Activated effector memory CD4-positive, alpha-beta T cell treated with Interleukin-2 at 50 U/mL for 16 hours (primary cell): ENCODE measurements around the gene TMEM130.
"Not testable (repeated sequence)": the region's sequence is repeated elsewhere in the genome, so short reads cannot be mapped to it uniquely, and the experiment has no call there.

Source experiments
- DNase-seq: peaks from one replicate; pipeline ENCODE4 v3.0.0-alpha.2; 2020

Gene TMEM130

DNA sequence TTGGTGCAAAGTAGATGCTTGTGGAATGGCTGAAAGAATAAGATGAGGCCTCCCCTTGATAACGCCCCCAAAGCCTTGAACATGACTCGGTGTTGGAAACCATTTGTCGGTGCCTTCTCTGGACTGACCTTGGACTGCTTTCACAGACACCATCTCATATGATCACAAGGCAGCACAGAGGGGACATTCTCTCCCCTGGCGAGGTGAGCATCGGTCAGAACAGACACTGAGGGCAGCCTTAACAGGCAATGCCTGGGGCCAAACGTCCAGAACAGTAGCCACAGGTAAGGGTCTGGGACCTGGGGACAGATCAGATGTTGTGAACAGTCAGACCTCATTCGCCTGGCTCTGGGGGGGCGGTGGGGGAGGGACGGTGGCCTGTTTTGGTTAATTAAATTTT, 5.7 kb upstream of the TMEM130 start:
- DNase-seq, result no peak

DNA sequence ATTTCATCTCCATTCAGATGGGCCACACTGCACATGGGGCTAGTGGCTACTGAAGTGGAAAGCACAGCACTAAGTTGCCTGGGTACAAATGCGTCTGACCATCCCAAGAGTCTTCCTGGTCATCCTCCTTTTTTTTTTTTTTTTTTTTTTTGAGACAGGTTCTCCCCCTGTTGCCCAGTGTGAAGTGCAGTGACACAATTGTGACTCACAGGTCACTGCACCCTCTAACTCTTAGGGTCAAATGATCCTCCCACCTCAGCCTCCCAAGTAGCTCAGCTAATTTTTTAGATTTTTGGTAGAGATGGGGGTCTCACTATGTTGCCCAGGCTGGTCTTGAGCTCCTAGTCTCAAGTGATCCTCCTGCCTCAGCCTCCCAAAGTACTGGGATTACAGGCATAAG, 5.1 kb upstream of the TMEM130 start:
- DNase-seq, result no peak

- not testable (repeated sequence) for DNase-seq
Observed at GRCh38 chr7:98873610-98874009, 3.8 kb upstream of the TMEM130 start.

GRCh38 chr7:98872328-98872924, 2.6 kb upstream of the TMEM130 start:
- DNase-seq, result no peak

DNA sequence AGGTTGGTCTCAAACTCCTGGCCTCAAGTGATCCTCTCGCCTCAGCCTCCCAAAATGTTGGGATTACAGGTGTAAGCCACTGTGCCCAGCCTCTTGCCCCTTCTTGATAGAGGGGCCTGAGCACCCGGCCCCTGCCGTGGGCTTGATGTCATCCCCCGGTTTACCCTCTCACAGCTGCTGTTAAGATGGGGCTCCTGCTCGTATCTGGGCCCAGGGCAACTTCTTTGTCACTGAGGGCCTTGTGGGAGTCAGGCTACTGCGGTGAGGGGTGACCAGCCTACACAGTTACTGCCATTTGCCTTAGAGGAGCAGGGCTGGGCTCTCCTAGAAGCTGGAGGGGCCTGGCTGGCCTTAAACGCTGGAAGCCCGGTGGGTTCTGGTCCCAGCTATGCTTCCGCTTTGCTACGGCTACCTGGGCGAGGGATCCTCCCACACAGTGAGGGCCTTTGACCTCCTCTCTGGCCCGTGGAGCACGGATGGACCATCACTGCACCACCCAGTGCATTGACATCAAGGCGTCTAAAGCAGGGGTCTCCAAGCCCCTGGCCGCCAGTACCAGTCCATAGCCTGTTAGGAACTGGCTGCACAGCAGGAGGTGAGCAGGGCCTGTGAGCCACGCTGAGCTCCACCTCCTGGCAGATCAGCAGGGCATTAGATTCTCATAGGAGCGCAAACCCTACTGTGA, 1.1 kb upstream of the TMEM130 start:
- DNase-seq, result no peak

- DNase-seq, result peak; percentile 53
Observed at GRCh38 chr7:98870121-98870651, 372 bp upstream of the TMEM130 start.

DNA sequence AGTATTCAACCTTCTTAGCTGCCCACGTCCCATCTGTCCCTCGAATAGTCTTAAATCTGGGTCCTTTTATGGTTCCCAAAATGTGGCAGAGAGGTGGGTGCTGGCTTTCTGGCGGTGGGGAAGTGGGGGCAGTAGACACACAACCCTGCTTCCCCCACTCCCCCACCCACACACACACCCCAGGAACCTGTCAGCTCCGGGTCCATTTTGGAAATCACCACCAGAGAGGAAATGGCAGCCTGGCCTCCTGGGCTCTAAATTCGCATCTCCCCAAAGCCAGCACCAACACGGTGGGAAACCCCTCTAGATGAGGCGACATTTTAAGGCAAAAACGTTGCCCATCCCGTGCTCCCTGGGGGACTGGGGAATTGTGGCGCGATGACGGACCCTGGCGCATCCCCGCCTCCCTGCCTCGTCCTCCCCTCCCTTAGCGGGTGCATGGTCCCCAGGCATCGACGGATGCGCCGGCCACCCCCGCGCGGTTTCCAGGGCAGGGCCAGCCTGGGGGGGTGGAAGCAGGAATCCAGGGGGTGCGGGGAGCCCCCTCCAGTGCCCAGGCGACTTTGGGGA, 702 bp downstream of the TMEM130 start:
- no peak for DNase-seq

DNA sequence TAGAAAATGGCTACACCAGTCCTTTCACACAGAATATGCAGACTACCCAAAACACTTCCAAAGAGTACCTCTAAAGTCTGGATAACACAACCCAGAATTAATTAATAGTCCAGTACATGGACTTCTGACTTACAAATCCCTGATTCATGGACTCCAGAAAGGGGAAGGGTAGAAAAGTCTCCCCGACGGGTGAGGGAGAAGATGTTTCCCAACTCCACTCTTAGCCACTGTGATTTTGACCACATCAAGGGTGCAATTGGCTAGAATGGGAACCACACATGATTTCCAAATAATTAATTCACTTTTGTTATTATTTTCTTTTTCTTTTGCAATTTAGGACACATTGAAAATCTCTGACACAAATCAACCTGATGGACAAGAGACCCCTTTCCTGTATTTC, 1.4 kb downstream of the TMEM130 start:
- DNase-seq, result no peak

- no peak for DNase-seq
Observed at GRCh38 chr7:98866765-98867164, 3.0 kb downstream of the TMEM130 start.

DNA sequence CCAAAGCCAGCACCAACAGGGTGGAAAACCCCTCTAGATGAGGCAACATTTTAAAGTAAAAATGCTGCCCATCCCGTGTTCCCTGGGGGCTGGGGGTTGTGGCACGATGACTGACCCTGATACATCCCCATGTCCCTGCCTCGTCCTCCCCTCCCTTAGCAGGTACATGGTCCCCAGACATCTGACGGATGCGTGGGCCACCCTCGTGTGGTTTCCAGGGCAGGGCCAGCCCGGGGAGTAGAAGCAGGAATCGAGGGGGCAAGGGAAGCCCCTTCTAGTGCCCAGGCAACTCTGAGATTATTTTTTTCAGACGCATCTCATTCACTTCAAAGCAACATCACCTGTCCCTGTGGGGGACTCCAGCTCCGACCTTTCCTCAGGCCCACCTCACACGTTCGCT, 3.5 kb downstream of the TMEM130 start:
- DNase-seq, result no peak

DNA sequence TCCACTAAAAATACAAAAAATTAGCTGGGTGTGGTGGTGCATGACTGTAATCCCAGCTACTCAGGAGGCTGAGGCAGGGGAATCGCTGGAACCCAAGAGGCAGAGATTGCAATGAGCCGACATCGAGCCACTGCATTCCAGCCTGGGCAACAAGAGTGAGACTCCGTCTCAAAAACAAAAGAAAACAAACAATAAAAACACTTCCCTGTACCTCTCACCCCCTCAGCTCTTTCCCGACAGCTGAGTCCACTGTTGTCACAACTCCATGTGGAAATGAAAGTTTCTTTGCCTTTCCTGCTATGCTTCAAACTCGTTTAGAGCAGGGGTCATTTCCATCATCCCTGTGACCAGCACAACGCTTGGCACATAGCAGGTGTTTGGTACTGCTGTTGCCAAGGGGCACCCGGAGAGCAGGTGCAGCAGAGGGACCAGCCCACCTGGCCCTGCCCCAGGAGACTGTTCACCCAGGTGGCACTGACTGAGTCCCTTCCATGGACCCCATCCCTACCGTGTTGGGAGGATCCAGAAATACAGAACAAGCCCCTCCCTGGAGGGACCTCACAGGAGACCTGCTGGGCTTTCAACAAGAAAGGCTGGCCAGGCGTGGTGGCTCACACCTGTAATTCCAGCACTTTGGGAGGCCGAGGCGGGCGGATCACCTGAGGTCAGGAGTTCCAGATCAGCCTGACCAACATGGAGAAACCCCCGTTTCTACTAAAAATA, 4.9 kb downstream of the TMEM130 start:
- no peak for DNase-seq

GRCh38 chr7:98863601-98864000, 6.2 kb downstream of the TMEM130 start:
- DNase-seq, result no peak

DNA sequence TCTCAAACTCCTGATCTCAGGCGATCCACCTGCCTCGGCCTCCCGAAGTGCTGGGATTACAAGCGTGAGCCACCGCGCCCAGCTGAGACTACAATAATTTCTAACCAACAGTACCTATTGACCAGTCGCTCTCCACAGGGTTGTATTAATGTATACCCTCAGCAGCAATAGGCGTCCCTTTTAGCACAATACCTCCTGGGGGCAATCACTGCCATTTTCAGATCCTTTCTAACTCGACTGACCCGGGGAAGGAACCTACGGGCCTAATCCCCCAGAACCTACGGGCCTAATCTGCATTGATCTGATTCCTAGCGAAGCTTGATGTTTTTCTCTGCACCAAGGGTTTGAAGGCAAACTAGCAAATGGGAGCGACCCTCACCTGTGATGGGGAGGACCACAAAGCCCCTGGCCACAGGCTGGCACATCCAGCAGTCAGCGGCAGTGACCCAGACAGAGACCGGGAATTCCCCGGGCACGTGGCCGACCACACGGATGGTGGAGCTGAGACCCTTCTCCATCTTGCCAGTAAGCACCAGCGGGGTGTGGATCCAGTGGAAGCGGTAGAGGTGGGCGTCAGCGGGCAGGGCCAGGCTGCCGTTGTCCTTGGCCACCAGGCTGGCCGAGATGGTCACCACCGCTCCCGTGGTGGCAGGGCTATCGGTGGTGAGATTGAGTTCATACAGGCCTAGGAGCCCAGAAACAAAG, 6.9 kb downstream of the TMEM130 start:
- DNase-seq, result no peak

GRCh38 chr7:98862203-98862602, 7.6 kb downstream of the TMEM130 start:
- no peak for DNase-seq

DNA sequence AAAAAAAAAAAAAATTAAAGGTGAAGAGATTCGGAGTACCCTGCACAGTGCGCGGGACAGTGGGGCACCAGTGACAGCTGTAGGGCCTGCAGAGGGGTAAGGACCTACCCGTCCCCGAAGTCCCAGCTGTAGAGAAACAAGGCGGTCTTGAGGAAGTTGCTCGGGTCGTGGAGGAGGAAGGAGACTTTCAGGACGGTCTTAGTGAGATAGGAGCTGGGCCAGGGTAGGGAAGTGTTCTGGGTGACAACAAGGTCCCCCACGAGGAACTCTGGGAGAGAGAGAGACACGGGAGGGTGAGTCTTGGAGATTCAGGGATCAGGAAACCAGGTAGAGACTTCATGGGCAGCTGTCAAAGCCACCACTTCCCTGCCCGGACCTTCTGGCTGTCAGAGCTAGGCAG, 9.7 kb downstream of the TMEM130 start:
- DNase-seq, result no peak

DNA sequence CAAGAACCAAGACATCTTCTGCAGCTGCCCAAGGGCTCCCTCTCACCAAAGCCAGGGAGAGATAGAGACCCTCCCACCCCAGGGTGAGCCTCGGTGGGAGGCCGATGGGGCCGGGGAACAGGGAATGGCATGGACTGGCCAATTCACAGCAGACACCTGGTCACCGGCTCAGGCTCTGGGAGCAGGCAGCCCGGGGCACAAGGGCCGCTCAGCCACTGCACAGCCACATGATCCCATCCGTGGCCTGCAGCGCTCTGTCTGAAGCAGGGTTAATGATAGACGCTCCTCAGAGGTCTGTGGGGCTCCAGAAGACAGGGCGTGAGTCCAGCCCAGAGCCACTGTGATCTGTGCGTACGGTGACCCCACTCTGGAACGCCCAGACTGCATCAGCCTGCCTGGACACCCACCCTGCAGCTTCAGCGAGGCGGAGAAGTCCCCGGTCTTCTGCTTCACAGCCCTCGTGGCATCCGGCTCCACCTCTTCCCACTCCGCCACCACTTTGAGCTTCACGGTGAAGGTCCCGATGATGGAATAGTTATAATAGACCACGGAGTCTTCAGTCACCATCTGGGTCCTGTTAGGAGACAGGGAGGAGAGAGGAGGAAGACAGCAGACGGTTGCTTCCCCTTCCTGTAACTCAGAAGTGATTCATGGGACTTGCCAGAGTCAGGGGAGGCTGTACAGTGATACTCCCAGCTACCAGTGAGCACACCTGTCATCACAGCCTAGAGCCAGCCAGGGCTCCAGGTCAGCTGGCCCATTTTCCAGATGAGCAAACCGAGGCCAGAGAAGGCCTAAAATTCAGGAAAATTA, 14.0 kb downstream of the TMEM130 start:
- no peak for DNase-seq

DNA sequence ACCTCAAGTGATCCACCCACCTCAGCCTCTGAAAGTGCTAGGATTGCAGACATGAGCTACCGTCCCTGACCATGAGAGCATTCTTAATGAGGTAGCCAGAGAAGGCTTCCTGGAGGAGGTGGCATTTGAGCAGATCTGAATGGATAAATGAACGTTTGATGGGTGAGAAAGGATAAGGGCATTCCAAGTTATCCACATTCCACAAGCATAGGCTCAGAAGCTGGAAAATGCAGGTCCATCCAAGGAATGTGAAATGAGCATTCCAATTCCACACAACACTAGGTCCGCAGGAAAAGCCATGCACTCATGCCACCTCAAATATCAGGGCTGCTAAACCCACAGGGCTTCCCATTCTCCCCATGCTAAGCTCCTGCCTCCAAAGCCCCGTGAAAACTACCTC, 17.0 kb downstream of the TMEM130 start:
- no peak for DNase-seq

GRCh38 chr7:98848918-98849317, 20.9 kb downstream of the TMEM130 start:
- DNase-seq, result no peak

DNA sequence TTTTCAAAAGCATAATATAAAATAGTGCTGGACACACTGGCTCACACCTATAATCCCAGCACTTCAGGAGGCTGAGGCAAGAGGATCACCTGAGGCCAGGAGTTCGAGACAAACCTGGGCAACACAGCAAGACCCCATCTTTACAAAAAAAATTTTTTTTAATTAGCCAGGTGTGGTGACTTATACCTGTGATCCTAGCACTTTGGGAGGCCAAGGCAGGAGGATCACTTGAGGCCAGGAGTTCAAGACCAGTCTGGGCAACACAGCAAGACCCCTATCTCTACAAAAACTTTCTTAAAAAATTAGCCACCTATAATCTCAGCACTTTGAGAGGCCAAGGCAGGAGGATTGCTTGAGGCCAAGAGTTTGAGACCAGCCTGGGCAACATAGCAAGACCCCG, 27.3 kb downstream of the TMEM130 start:
- not testable (repeated sequence) for DNase-seq

GRCh38 chr7:98841179-98841997, 28.4 kb downstream of the TMEM130 start:
- DNase-seq, result peak; percentile 49

DNA sequence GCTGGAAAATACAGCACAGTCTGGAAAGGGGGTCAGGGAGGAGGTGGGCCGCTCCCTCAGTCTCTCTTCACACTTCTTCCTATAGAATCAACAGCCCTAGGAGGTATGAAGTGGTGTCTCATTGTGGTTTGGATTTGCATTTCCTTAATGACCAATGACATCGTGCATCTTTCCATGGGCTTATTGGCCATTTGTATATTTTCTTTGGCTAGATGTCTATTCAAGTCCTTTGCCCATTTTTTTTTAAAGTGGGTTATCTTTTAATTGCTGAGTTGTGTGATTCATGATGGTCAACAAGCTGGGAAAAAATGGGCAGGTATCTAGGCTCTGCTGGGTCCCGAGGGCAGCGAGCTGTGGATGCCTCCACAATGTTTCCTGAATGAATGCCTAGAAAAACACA, 29.1 kb downstream of the TMEM130 start:
- no peak for DNase-seq
